Right renal pelvis (tissue), 4 donors: ENCODE data around the gene LENG8. TPM values are rescaled to one million over a fixed set of nuclear protein-coding genes. Genes with fewer than 3 reads are reported as not detected.

Experiments used
- DNase-seq, 4 donors: peaks; one replicate each; pipeline ENCODE4 v3.0.0-alpha.2; 2013; ENCODE audit warnings: low read depth in 4 of 4, low spot score in 3 of 4, missing footprints in 1 of 4
- polyA plus RNA-seq, 4 donors: library from polyadenylated mRNA; unstranded; fragments of 120-200 nt; gene quantifications; one replicate each; pipeline ENCODE4 v1.2.1, GENCODE V29; 2013; ENCODE audit not compliant: insufficient read length in 4 of 4

The LENG8 gene
- polyA plus RNA-seq: 100 to 1,000 TPM; 126 to 169 (median 150) TPM

- peak; percentile 94 to 99 (median 95) for DNase-seq
Measured at GRCh38 chr19:54448774-54449700, at the start of gene LENG8. Gene LENG8 (plus strand): TSS chr19:54449199. CDS start chr19:54451345, 2,146 bp downstream.

DNA sequence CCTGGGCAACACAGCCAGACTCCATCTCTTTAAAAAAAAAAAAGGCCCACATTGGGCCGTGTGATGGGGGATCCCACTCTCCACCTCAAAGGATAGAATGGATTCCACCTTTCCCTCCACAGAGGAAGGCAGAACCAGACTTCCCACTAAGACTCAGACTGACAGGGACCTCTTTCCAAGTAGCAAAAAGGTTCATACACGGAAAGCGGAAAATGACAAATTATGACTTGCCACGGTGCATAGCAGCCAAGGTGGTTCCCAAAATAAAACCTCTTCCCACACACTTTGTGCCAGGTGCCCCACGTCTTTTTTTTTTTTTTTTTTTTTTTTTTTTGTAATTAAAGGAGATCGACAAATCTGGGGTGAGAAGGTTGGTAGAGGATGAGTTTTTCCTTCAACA lies 48.1 kb upstream of the LENG8 start:
- no peak for DNase-seq

DNA sequence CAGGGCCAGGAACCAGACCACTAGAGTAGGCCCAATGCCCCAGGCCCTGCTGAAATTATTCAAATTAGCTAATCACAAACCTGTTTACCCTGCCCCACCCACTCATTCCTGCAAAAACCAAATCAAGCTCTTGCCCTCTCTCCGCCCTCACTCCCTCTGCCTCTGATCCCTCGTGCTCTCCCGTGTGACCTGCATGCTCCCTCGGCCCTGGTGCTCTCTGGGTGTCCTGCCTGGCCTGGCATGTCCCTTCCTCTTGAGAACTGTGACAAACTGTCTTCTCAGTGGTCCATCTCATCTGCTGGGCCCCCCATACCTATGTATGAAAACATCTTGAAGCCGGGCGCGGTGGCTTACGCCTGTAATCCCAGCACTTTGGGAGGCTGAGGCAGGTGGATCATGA lies 45.9 kb upstream of the LENG8 start:
- no peak for DNase-seq

DNA sequence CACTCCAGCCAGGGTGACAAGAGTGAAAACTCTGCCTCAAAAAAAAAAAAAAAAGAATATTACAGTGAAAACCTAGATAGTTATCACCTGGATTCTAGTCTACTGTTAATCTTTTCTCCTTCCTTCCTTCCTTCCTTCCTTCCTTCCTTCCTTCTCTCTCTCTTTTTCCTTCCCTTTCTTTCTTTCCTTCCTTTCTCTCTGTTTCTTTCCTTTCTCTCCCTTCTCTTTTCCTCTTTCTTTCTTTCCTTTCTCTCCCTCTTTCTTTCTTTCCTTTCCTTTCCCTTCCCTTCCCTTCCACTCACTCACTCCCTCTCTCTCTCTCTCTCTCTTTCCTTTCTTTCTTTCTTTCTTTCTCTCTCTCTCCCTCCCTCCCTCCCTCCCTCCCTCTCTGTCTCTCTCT lies 43.4 kb upstream of the LENG8 start:
- DNase-seq: no peak

DNA sequence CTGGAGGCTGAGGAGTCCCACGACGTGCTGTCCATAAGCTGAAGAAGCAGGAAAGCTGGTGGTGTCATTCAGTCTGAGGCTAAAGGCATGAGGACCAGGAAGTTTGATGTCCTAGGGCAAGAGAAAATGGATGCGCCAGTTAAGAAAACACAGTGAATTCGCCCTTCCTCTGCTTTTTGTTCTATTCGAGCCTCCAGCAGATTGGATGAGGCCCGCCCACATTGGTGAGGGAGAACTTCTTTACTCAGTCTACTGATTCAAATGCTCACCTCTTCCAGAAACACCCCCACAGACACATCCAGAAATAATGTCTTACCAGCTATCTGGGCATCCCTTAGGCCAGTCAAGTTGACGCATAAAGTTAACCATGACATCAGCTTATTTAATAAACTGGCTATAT lies 41.2 kb upstream of the LENG8 start:
- DNase-seq: no peak

GRCh38 chr19:54408456-54409026 lies 40.5 kb upstream of the LENG8 start:
- DNase-seq: no peak

DNA sequence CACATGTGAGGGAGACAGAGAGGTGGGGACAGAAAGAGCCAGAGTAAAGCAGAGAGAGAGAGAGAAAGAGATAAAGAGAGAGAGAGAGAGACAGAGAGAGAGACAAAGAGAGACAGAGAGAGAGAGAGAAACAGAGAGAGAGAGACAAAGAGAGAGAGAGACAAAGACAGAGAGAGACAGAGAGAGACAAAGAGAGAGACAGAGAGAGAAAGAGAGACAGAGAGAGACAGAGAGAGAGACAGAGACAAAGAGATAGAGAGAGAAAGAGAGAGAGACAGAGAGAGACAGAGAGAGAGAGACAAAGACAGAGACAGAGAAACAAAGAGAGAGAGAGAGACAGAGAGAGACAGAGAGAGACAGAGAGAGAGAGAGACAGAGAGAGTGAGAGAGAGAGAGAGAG lies 38.0 kb upstream of the LENG8 start:
- DNase-seq: no peak

DNA sequence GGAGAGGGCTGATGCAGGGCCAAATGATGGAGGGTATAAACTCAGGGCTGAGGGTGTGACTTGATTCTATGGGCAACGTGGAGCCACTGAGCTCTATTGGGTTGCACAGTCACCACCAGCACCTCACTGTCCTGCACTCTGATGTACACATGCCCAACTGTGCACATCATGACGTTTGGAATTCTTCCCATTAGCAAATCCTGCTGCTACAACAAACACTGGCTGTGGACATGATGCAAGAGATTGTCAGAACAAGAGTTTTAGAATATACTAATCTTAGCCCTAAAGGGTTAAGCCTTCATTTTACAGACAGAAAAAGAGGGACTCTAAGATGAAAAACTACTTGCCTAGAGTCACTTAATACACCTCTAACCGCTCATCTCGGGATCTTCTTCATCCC lies 36.1 kb upstream of the LENG8 start:
- no peak for DNase-seq

- DNase-seq: no peak
Measured at GRCh38 chr19:54414156-54414555, 34.8 kb upstream of the LENG8 start.

GRCh38 chr19:54415208-54415900 lies 33.6 kb upstream of the LENG8 start, which contains the start of gene TTYH1:
Gene TTYH1 (plus strand): TSS chr19:54415464. CDS start chr19:54415553, 89 bp downstream.
- DNase-seq: no peak

DNA sequence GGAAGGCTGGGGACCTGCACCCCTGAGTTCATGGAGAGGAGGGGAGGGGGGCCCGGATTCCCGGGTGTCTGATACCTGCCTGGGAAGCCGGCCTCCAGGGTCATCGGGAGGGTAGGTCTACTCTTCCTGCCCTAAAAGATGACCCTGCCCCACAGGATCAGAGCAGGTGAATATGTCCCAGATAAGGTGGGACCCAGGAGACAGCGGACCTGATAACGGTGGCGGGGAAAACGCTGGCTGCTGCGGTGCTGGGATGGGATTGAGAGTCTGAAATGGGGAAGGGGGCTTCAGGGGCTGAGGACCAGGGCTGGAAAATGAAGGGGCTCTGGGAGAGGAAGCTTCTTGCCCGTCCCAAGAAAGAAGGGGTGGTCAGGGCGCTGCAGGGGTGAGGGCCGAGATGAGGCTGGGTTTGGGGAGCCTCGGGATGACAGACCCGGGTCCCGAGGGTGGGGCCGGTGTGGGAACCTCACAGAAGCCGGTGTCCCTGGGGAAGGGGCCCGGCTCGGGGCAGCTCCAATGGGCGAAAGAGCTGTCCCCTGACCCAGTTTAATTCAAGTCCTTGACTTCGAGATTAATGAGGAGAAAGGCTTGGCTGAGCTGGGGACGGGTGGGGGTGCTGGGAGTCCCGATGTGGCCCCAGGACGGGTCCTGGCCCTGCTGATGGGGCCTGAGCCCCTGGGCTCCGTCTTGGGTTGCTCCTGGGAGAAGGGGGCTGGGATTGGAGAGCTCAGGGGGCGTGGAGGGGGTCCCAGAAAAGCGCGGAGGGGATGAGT lies 32.9 kb upstream of the LENG8 start:
- no peak for DNase-seq

DNA sequence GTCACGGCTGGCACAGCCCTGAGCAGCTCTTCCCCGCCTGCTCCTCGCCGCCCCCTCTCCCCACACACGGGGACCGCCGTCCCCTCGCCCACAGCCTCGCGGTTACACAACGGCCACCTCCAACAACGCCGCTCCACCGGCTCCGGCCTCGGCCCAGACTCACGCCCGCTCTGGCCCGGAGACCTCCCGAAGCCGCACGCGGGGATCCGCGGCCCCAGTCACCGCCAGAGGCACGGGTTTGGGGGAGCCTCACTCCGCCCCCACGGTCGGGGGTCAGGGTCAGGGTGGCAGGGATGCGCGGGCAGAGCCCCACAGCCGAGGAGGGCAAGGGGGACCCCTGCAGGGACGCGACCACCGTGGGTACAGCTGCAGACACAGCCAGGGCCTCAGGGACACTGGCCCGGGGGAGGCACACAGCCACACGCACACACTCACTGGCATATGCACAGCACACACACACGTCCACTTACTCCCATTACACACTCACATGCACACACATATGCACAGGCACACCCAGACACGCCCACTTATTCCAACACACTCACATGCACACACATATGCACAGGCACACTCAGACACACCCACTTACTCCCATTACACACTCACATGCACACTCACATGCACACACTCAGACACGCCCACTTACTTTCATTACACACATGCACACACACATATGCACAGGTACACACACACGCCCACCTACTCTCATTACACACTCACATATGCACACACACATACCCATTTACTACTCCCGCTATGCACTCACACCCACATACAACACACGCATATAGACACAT lies 32.1 kb upstream of the LENG8 start:
- DNase-seq: no peak

DNA sequence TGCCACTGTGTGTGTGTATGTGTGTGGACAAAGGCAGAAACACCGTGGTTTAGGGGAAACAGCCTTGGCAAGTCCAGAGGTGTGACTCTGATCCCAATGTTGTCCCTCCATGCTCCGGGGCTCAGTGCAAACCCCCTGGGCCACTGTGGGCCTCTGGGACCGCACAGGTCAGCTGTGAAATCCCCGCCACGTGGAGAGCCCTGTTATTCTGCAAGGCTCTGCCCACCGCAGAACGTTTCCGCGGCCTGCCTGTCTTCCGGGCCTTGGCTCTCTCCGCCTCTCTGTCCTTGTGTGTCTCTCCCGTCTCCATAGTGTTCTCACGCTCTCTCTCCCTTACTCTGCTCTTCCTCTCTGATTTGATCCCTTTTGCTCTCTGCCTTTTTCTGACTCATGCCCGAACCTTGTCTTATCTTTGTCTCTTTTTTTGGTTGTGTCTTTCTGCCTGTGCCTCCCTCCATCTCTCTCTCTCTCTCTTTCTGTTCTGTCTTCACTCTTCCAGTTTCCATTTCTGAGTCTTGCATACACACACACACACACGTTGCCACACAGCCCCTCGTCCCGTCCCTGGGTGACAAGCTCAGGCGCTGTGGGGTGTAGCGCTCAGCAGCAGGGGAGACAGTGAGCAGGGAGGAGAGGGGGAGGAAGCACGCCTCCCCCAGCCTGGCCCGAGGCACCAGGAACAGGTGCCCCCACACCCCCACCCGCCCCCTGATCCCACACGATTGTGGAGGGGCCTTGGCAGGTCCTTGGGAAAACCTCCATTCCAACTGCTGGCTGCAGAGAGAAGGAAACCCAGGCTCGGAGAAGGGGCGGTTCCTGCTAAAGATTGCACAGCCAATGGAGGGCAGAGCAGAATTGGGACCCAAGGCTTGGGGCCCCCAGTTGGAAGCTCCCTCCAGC lies 30.7 kb upstream of the LENG8 start:
- no peak for DNase-seq

DNA sequence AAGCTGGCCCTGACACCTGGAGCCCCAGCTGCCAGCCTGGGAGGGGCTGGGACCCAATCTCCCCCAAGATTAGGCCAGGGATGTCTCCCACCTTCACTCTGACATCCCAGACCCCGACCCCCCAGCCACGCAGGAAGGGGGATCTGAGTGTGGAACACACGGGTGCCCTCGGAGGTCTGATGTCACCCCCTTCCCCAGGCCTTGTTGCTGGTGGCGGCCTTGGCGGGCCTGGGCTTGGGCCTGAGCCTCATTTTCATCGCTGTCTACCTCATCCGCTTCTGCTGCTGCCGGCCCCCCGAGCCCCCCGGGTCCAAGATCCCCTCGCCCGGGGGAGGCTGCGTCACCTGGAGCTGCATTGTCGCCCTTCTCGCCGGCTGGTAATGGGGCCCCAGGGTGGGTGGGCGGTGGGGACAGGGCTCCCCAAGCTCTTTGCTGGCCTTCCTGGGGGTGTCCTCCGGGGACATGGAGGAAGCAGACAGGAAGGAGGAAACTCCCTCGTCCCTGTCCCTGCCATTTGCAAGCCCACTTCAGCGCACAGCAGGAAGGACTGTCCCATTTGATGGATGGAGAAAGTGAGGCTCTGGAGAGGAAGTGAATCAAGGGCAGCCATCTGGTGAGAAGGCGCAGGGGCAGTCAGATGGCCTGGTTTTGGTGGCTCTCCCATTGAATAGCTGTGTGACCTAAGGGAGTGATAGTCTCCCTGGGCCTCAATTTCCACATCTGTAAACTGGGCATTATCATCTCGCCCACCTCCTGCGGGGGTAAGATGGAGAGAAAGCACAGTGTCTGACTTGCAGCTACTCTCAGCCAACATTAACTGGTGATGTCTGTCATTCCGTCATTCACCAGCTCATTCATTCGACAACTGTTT lies 29.8 kb upstream of the LENG8 start:
- no peak for DNase-seq

GRCh38 chr19:54420068-54420382 lies 29.0 kb upstream of the LENG8 start:
- DNase-seq: no peak

DNA sequence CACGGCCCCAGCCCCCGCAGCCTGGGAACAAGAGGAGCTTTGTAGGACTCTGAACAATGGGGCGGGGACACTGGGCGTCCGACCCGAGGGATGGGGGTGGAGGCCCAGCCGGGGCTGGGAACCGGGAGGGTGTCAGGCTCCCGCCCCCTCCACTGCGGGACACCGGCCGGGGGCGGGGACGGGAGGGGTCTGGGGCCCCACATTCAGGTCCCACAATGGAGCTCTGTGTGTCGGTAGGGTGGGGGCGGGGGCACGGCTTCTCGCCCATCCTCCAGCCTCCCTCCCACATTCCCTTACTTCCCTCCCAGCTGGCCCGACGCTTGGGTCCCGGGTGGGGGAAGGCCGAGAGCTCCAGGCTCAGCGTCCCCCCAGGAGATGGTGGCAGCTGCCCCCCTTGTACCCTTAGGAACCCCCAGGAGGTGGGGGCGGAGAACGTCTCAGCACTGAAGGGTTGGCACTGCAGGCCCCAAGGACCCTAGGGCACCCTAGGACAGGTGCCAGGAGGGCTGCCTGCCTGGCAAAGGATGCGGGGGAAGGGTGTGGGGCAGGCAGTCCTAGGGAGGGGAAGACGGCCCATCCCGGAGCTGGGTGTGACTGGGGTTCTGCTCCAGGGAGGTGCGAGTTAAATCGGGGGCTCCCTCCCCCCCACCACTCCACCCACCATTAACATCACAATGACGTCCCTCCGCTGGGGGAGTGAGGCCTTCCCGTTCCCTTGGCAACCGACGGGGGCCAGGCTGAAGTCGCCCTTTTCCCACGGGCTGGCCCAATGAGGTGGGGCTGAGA lies 28.4 kb upstream of the LENG8 start:
- no peak for DNase-seq

GRCh38 chr19:54421169-54421516 lies 27.9 kb upstream of the LENG8 start:
- DNase-seq: no peak
